Colonic mucosa (tissue), 4 donors: ENCODE measurements around the gene PROZ. TPM values are rescaled to one million over a fixed set of nuclear protein-coding genes. Genes with fewer than 3 reads are reported as not detected.

Experiments used
- DNase-seq: peaks from one replicate; pipeline ENCODE4 v3.0.0-alpha.2; 2020
- H3K27ac ChIP-seq: fragments of 200-600 bp; one replicate; pipeline ENCODE4 v1.8.0; 2021
- H3K27me3 ChIP-seq: fragments of 200-600 bp; one replicate; pipeline ENCODE4 v1.8.0; 2021
- H3K36me3 ChIP-seq: fragments of 200-600 bp; one replicate; pipeline ENCODE4 v1.8.0; 2021
- H3K4me1 ChIP-seq: fragments of 200-600 bp; one replicate; pipeline ENCODE4 v1.8.0; 2021; ENCODE audit warnings: mild to moderate bottlenecking
- H3K4me3 ChIP-seq: fragments of 200-600 bp; one replicate; pipeline ENCODE4 v1.8.0; 2021
- H3K9ac ChIP-seq, 2 donors: one replicate each; pipeline ENCODE4 v1.7.0; 2013; ENCODE audit warnings: control low read depth in 2 of 2, low read depth in 2 of 2, low read length in 2 of 2
- H3K9me3 ChIP-seq: fragments of 200-600 bp; one replicate; pipeline ENCODE4 v1.8.0; 2021
- intact Hi-C: fragments of 100-400 bp; cut with DNase I; formaldehyde crosslinking; loops from one replicate; pipeline ENCODE4 v1.14.1; 2022
- total RNA-seq, 2 donors: library from RNA; stranded (reverse); fragmentation: NEBNext Ultra II Directional in 1 of 2; extraction: Animal tissue kit (Norgen Biotek cat#: 25700) in 1 of 2; gene quantifications; one replicate each; pipeline ENCODE4 v1.2.1, GENCODE V29; 2021
- TF ChIP-seq, protein P1 (sequence below): fragments of 200-600 bp; IDR thresholded peaks from one replicate; pipeline ENCODE4 v1.8.0; 2022; ENCODE audit warnings: antibody characterized with exemption, mild to moderate bottlenecking
- donor health status: healthy.
- donor health status: DM: no; HTN: no; CAD: no.
- donor health status: DM: no; HTN: no; CAD: no.

Gene PROZ
- total RNA-seq, 2 donors from 2014 or later = not detected

- DNase-seq = no peak
- no peaks in the 10 kb centered on the region for H3K36me3 ChIP-seq
- H3K9ac ChIP-seq = no peak overlapping the region
- TF ChIP-seq, protein P1, sequence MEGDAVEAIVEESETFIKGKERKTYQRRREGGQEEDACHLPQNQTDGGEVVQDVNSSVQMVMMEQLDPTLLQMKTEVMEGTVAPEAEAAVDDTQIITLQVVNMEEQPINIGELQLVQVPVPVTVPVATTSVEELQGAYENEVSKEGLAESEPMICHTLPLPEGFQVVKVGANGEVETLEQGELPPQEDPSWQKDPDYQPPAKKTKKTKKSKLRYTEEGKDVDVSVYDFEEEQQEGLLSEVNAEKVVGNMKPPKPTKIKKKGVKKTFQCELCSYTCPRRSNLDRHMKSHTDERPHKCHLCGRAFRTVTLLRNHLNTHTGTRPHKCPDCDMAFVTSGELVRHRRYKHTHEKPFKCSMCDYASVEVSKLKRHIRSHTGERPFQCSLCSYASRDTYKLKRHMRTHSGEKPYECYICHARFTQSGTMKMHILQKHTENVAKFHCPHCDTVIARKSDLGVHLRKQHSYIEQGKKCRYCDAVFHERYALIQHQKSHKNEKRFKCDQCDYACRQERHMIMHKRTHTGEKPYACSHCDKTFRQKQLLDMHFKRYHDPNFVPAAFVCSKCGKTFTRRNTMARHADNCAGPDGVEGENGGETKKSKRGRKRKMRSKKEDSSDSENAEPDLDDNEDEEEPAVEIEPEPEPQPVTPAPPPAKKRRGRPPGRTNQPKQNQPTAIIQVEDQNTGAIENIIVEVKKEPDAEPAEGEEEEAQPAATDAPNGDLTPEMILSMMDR = no peak
- H3K27ac ChIP-seq = no peak overlapping the region
- H3K4me1 ChIP-seq = peaks cover 5% of the 10 kb centered on the region
- H3K4me3 ChIP-seq = no peak overlapping the region
- H3K27me3 ChIP-seq = no peaks in the 10 kb centered on the region
- intact Hi-C loops = loop anchor here (5.0 kb wide), 1 partner anchor 51 kb away; the partner anchor contains the start of genes CUL4A and PCID2
- H3K9me3 ChIP-seq = no peaks in the 10 kb centered on the region
Observed at GRCh38 chr13:113155982-113156655, 2.3 kb upstream of the PROZ start.

DNA sequence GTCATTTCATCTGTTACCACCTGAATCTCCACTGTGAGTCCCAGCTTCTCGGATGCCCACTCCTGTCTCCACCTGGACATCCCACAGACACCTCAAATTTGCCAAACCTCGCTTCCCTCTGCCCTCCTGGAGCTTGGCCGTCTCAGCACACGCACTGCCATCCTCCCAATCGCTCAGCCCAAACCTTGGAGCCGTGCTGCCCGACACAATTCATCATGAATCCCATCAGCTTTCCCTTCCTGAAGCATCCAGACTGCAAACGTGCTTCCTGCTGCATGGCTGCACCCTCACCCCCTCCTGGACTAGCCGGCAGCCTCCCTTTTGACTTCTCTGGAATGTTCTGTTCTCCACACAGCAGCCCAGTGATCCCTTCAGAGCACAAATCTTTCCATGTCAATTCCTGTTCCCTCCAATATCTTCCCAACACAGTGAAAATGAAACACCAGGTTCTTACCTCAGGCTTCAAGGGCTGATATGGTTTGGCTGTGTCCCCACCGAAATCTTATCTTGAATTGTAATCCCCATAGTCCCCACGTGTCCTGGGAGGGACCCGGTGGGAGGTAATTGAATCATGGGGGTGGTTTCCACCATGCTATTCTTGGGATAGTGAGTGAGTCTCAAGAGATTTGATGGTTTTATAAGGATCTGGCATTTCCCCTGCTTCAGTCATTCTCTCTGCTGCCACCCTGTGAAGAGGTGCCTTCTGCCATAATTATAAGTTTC lies 1.1 kb upstream of the PROZ start:
- no peak overlapping the region for H3K4me3 ChIP-seq
- no peaks in the 10 kb centered on the region for H3K9me3 ChIP-seq
- intact Hi-C loops = loop anchor here (5.0 kb wide), 1 partner anchor 50 kb away; the partner anchor contains the start of genes CUL4A and PCID2
- no peak overlapping the region for H3K27ac ChIP-seq
- H3K36me3 ChIP-seq = no peaks in the 10 kb centered on the region
- no peaks in the 10 kb centered on the region for H3K27me3 ChIP-seq
- TF ChIP-seq, protein P1 = no peak
- DNase-seq = no peak
- no peak overlapping the region for H3K9ac ChIP-seq
- H3K4me1 ChIP-seq = peaks cover 5% of the 10 kb centered on the region

GRCh38 chr13:113158946-113159345 lies 498 bp downstream of the PROZ start:
- Histone ChIP-seq H3K27me3 (no peaks in the 10 kb centered on the region), H3K36me3 (no peaks in the 10 kb centered on the region), H3K4me3 (no peak overlapping the region), H3K4me1 (no peaks in the 10 kb centered on the region), H3K27ac (no peak overlapping the region), H3K9ac (no peak overlapping the region), H3K9me3 (no peaks in the 10 kb centered on the region)
- no peak for DNase-seq
- intact Hi-C loops = loop anchor here (5.0 kb wide), 1 partner anchor 48 kb away; the partner anchor contains the start of genes CUL4A and PCID2
- TF ChIP-seq, protein P1 = no peak

GRCh38 chr13:113159701-113160100 lies 1.3 kb downstream of the PROZ start:
- TF ChIP-seq, protein P1 = no peak
- no peaks in the 10 kb centered on the region for H3K27me3 ChIP-seq
- DNase-seq = no peak
- intact Hi-C loops = loop anchor here (5.0 kb wide), 1 partner anchor 48 kb away; the partner anchor contains the start of genes CUL4A and PCID2
- H3K4me3 ChIP-seq = no peak overlapping the region
- H3K9ac ChIP-seq = no peak overlapping the region
- H3K4me1 ChIP-seq = no peaks in the 10 kb centered on the region
- no peaks in the 10 kb centered on the region for H3K36me3 ChIP-seq
- no peaks in the 10 kb centered on the region for H3K9me3 ChIP-seq
- no peak overlapping the region for H3K27ac ChIP-seq

- Histone ChIP-seq H3K4me3 (no peak overlapping the region), H3K9ac (no peak overlapping the region), H3K9me3 (no peaks in the 10 kb centered on the region), H3K4me1 (no peaks in the 10 kb centered on the region), H3K27ac (no peak overlapping the region), H3K36me3 (no peaks in the 10 kb centered on the region), H3K27me3 (no peaks in the 10 kb centered on the region)
- DNase-seq = no peak
- intact Hi-C loops = no loop called here
- TF ChIP-seq, protein P1 = no peak
Observed at GRCh38 chr13:113160983-113161382, 2.5 kb downstream of the PROZ start.
